Measurements from ENCODE around the gene BCL2L13.
A peak's percentile ranks its signal among the peaks of the same experiment; 100 is the strongest.
"Not testable (repeated sequence)": the region's sequence is repeated elsewhere in the genome, so short reads cannot be mapped to it uniquely, and the experiment has no call there.

Gene BCL2L13

DNA sequence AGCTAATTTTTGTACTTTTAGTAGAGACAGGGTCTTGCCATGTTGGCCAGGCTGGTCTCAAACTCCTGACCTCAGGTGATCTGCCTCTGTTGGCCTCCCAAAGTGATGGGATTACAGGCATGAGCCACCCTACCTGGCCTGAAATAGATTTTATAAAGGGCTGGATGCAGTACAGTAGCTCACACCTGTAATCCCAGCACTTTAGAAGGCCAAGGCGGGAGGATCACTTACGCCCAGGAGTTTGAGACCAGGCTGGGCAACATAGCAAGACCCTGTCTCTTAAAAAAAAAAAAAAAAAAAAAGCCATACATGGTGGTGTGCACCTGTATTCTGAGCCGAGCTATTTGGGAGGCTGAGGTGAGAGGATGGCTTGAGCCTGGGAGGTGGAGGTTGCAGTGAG, 59.7 kb downstream of the BCL2L13 start:
- not testable (repeated sequence) for DNase-seq

DNA sequence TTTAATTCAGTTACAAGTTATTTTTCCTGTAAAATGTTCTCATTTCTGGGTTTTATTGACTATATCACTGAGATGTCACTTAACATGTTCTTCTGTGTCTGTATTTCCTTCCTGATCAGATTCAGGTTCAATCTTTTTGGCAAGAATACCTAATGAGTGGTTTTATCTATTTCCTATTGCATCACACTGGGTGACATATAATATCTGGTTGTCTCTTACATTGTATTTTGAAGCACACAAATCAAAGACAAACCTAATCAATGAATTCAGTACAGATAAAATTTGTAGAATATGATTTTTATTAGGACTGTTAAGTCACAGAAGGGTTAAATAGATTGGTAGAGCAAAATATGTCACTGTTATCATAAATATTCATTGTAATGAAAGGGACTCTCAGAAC, 60.4 kb downstream of the BCL2L13 start:
- no peak for DNase-seq

DNA sequence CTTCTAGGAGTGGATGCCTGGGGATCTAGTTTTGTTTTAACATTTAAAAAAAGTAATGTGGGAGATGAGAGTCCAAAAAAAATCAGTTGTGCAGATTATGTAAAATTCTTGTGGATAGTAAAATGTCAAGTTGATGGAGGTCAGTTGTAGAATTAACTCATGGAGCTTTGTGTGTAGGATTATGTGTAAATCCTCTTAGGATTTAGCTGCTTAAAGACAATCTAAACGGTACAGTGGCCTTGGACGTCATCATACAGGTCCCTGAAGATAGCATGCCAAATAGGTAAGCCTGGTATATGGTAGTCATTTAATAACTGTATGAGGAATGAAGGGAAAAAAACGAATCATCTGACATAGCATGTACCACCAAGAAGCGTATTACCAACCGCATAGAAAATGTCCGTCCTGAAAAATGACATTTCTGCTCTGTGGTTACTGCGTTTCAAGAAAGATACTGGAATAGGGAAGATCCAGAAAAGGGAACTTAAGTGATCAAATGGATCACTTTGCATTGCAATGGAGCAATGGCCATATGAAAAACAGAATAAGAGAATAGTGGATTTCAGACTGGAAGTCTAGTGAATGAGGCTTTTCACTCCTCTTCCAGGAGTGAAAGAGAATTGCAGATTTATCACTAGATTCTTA, 61.3 kb downstream of the BCL2L13 start:
- DNase-seq = no peak

DNA sequence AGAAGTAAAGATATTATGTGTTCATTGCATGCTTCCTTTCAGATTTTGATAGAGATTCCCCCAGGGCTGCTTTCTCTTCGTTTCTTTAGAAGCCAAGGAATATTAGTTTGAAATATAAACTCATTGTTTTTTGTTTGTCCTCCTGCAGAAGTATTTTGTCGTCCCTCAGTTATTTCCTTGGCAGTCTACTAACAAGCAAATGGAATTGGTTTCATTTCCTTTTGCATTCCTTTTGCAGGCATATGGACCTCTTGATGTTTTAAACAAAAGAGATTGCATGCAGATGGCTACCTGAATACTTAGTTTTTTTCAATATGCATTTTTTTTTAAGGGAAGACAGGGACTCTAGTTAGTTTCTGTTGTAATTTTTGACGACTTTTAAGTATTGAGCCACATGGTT, 62.2 kb downstream of the BCL2L13 start:
- no peak for DNase-seq

DNA sequence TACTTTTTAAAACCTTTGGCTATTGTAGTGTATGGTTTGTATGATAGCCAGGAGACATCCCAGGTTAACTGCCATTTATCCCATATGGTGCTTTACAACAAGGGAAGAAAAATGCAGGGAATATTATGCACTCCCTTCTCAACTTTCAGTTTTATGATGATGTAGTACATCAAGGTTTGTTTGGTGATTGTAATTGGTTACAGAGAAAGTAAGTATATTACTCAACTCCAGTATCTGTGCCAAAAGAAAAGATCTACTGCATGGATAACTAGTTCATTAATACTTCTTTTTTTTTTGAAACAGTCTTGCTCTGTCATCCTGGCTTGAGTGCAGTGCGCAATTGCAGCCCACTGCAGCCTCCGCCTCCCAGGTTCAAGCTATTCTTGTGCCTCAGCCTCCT, 65.3 kb downstream of the BCL2L13 start:
- no peak for DNase-seq

DNA sequence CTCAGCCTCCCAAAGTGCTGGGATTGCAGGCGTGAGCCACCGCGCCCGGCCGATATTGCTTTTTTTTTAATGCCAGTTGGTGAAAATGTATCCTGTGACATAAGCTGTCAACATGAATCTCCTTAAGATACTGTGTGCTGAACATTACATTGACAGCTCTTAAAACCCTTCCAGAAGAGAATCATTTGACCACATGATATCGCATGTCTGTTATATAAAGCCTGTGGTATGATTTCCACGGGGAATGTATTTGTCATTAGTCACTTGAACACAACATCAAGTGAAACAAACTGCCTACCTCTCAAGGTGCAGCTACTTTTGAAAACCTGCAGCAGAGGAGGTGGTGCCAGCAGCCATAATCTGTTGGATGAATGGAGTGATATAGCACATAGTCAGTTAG, 67.0 kb downstream of the BCL2L13 start:
- DNase-seq = peak; percentile 85

DNA sequence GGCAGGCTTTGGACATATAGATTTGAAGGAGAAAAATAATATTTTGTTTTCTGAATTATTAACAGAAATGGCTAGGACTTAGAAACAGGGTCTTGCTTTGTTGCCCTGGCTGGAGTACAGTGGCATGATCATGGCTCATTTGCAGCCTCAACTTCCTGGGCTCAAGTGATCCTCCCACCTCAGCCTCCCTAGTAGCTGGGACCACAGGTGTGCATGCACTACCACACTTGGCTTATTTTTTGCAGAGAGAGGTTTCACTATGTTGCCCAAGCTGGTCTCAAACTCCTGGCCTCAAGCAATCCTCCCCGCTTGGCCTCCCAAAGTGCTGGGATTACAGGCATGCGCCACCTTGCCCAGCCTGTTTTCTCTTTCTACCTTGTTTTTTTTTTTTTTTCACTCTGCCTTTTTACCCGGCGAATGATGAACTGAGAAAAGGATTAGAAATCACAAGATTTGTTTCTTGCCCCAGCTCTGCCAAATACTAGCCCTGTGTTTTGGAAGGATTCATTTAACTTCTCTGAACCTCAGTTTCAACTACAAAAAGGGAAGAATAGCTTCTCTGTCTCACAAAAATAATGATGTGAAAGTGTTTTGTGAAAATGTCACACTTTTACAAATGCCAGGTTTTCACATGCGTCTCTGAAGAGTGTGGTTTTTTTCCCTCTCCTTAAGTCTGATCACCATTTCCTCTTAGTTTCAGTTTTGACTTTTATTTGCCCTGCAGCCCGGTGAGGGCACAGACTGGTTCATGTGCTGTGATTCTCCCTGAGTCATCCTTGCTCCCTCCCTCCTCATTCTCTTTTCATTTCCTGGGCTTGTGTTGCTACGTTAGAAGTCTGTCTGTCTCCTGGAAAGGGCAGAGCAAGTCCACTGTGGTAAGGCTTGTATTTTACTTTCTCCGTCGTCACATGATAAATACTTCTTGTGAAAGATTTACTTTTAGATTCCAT, 67.7 kb downstream of the BCL2L13 start:
- DNase-seq = peak; percentile 43

DNA sequence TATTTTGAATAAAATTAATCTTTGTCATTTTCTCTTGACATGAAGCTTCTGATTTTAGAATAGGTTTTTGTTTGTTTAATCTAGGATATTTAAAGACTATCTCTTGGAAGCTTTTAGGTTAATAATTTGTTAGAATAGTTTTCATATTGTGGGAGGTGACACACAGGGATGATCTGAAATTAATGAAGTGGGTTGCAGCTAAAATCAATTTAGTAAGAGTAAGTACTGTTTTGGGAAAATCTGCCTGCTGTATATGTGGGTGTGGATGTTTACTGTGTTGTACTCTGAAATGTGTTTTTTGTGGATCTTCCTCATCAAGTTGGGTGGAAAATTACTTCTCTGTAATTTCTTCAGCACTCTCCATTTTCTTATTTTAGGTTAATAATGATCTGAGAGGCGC, 68.4 kb downstream of the BCL2L13 start:
- DNase-seq = no peak

DNA sequence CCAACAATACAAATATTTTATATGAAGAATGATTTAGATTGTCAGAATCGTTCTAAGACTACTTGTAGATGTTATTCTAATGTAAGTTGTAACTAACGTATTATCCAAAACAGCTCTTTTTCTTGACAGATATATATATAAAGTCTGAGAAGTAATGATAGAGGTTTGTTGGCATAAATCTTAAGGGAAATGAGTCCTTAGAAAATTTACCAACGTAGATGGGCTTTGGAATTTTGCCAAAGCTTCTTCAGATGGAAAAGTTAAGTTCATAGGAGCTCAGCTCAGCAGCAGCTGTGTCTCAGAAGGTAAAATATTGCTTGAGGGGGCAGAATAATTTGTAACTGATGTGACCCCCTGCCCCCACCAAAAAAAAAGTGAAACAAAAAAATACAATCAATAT, 69.0 kb downstream of the BCL2L13 start:
- DNase-seq = no peak

DNA sequence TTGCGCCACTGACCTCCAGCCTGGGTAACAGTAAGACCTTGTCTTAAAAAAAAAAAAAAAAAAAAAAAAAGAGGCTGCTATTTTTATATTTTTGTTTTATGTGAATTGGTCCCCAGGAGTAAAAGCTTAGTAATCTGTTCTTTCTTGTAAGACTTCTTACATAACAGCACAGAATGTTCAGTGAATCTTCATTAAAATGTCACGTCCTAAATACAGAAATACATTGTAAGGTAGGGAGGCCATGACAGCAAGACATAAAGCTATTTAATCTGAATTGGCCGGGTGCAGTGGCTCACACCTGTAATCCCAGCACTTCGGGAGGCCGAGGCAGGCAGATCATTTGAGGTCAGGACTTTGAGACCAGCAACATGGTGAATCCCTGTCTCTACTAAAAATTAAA, 71.5 kb downstream of the BCL2L13 start:
- DNase-seq = no peak

DNA sequence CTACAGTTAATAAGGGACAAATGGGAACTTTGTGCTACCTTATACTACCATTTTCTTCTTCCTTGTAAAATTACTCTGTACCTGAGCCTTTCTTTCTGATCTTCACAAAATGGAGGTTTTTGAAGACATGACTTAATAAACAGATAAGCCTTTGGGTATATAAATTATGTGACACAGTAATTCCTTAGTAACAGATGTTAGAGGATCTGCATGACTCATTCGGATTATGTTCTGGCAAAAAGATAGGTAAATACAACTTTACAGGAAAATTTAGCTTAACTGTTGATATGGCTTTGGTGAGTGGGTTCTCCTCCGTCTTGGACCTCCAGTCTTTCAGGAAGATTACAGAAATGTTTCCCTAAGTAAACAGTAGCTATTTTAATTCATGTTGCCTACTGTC, 73.9 kb downstream of the BCL2L13 start:
- no peak for DNase-seq

DNA sequence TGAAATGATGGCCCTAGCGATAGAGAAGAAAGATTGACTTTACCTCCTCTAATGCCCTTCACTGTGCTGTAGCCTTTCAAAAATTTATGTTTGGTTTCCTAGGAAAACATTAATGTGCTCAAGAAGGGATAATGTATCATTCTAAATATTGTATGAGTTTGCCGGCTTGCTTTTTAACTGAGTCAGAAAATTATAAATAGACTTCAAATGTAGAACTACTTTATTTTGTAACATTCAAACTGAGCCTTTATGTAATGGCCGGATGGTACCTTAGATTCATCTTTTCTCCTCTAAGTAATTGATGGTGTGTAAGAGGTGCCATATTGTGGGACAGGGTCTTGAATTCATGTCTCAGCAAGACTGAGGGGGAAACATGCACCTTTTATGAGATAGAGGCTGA, 78.0 kb downstream of the BCL2L13 start:
- DNase-seq = no peak

DNA sequence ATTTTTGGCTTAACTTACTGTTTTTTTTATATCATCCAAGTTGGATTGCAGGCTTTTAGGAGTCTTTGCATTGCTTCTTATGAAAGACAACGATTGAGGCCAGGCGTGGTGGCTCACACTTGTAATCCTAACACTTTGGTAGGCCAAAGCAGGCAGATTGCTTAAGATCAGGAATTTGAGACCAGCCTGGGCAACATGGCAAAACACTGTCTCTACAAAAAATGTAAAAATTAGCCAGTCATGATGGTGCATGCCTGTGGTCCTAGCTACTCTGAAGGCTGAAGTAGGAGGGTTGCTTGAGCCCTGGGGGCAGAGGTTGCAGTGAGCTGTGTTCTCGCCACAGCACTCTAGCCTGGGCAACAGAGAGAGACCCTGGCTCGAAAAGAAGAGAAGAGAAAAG, 79.2 kb downstream of the BCL2L13 start:
- DNase-seq = no peak

DNA sequence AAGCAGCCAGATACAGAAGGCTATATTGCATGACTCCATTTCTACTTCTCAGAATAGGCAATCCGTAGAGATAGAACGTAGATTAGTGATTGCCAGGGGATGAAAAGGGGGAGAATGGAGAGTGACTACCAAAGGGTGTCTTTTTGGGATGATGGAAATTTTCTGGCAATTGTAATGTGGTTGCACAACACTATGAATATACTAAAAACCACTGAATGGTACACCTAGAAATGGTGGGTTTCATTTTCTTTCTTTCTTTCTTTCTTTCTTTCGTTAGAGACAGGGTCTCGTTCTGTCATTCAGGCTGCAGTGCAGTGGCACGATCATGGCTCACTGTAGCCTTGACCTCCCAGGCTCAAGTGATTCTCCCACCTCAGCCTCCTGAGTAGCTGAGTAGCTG, 81.4 kb downstream of the BCL2L13 start:
- DNase-seq = no peak

DNA sequence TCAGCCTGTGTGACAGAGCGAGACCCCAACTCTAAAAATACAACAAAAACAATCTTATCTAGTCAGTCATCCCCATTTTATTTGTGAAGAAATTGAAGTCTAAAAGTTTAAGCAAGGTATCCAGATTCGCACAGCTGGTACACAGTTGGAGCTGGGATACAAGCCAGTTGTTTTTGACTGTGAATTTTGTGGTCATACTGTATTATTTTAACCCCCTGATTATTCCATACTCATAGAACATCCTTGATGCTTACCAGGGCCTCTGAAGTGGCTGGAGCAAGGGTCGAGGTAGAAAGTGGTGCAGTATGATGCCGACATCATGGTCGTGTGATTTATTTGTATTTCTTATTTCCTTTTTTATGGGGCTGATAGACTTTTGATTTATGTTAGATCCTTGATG, 85.7 kb downstream of the BCL2L13 start:
- no peak for DNase-seq

DNA sequence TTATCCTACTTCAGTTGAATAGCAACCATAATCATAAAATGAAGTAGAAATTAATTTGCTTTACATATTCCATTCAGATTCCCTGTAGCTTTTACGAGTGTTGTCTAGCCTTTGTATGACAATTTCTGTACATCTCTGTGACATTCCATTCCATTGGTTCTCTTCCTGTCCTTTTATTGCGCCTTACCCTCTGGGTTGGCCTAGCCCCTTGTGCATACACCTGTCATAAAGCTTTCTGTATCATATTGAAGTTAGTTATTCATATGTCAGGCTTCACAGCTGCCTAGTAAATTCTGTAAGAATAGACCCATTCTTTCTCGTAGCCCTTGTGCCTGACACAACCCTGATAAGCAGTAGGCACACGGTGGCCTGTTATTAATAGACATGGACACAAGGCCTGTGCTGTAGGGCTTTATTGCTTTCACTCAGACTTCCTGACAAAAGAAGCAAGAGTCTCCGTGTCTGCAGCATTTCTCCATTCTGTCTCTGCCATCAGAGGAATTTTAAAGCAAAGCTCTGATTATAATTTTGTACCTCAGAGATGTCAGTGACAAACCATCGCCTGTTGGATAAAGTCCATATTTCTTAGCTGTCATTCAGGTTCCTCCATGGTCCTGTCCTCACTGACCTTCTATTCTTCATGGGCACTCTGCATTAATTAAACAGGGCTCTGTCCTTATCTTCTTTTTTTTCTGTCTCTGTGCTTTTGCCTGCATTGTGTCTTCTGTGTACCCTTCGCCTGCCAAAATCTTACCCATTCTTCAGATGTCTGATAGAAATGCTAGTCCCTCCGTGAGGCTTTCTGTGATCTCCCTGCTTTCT, 86.3 kb downstream of the BCL2L13 start:
- DNase-seq = peak; percentile 33

DNA sequence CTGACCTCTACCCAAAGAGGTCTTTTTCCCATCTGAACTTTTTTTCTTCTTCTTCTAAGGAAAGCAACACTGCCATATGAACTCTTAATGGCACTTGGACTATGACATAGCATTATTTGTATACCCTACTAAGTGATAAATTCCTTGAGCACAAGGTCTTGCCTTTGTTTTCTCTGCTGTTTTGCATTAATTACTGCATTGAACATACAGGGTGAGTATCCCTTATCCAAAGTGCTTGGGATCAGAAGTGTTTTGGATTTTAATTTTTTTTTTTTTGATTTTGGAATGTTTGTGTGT, 86.9 kb downstream of the BCL2L13 start:
- DNase-seq = no peak

DNA sequence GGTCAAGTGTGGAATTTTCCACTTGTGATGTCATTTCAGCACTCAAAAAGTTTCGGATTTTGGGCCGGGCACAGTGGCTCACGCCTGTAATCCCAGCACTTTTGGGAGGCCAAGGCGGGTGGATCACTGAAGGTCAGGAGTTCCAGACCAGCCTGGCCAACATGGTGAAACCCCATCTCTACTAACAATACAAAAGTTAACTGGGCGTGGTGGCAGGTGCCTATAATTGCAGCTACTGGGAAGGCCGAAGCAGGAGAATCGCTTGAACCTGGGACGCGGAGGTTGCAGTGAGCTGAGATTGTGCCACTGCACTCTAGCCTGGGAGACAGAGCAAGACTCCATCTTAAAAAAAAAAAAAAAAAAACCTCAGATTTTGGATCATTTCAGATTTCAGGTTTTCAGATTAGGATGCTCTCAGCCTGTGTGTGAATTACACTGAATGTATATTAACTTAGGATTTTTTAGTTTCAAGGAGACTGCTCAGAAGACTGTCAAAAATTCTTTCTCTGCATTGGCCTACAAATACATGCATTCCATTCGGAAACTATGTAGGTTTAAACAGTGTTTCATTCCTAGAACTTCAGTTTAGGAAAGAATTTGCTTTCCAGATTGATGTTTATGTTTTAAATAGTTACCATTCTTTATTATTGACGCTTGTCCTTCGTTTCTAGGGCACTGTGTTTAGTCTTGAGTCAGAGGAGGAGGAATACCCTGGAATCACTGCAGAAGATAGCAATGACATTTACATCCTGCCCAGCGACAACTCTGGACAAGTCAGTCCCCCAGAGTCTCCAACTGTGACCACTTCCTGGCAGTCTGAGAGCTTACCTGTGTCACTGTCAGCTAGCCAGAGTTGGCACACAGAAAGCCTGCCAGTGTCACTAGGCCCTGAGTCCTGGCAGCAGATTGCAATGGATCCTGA, 87.7 kb downstream of the BCL2L13 start:
- no peak for DNase-seq

DNA sequence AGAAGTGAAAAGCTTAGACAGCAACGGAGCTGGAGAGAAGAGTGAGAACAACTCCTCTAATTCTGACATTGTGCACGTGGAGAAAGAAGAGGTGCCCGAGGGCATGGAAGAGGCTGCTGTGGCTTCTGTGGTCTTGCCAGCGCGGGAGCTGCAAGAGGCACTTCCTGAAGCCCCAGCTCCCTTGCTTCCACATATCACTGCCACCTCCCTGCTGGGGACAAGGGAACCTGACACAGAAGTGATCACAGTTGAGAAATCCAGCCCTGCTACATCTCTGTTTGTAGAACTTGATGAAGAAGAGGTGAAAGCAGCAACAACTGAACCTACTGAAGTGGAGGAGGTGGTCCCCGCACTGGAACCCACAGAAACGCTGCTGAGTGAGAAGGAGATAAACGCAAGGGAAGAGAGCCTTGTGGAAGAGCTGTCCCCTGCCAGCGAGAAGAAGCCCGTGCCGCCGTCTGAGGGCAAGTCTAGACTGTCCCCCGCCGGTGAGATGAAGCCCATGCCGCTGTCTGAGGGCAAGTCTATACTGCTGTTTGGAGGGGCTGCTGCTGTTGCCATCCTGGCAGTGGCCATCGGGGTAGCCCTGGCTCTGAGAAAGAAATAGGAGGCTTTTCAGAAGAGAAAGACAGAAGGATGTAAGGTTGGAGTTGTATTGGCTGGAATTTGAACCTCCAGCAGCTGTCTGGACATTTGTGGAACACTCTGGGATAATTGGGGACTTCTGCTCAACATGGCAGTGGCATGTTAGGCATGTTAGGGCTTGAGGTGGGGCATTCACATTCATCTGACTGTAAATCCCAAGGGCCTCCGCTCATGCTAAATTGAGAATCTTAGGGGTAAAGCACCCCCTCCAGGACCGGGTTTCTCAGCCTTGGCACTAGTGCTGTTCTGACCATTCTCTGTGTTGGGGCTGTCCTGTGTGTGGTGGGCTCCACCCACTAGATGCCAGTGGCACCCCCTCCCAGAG, 88.7 kb downstream of the BCL2L13 start:
- no peak for DNase-seq

DNA sequence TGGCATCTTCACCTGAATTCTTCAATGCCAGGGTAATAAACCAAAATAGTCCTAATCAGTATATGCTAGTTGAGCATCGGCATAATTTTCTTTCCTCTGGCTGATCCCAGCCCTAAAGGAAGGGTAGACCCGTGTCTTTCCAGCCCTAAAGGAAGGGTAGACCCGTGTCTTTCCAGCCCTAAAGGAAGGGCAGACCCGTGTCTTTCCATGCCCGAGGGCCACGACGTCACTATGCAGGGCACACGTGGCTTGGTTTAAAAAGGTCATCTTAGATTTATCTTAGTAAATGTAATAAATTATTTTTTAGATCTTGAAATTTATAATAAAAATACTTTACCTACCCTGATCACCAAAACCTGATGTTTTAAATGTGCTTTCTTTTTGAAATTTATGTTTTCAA, 90.2 kb downstream of the BCL2L13 start:
- no peak for DNase-seq

DNA sequence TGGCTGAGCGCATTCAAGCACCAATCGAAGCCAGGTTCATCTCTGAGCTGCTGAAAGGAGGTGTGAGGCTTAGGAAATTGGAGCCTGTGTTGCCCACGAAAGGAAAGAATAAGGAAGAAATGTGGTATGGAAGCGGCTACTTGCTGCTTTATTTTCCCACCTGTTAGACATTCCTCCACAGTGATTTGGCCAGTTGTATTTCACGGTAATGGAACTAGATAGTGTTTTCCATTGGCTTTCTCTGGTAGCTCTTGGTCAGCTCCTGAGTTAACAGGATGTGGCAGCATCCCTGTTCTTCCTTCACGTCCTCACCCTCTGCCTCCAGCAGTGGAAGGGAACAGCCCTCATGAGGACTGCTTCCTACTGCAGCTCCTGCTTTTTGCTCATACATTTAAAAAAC, 91.0 kb downstream of the BCL2L13 start:
- no peak for DNase-seq
